ENCODE measurements around the gene ARID5B. TPM values are rescaled to one million over a fixed set of nuclear protein-coding genes. Genes with fewer than 3 reads are reported as not detected.

Gene ARID5B
- total RNA-seq, 1 donor = 94.1 TPM

DNA sequence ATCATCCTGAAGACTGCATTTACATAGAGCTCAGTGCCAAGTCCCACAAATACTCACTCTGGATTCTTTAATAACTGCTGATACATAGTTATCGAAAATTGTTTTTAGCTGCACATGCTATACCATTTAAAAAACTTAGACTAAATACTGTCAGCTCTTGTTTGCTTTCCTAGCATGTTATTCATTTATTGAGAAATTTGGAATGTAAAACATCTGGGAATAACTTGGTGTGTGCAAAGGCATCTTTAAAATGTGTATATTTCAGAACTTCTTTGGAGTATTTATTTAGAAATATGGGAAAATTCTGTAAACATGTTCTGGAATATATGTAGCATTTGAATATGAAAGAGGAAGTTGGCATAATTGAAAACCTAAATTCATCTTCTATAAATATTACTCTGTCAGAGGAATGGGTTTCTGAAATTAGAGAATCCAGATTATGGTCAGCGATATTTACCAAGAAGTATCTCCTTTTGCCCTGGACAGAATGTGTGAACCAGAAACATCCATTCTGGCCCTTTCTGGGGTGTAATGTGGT lies 119.7 kb downstream of the ARID5B start:
- Histone ChIP-seq H3K4me2 (ENCODE audit: insufficient read depth, low read length) (no peak overlapping the region), H3K4me1 (ENCODE audit: insufficient read depth, low read length) (peaks cover 43% of the 10 kb centered on the region)
- no peak for DNase-seq (ENCODE audit: insufficient read length, low spot score, missing footprints)

DNA sequence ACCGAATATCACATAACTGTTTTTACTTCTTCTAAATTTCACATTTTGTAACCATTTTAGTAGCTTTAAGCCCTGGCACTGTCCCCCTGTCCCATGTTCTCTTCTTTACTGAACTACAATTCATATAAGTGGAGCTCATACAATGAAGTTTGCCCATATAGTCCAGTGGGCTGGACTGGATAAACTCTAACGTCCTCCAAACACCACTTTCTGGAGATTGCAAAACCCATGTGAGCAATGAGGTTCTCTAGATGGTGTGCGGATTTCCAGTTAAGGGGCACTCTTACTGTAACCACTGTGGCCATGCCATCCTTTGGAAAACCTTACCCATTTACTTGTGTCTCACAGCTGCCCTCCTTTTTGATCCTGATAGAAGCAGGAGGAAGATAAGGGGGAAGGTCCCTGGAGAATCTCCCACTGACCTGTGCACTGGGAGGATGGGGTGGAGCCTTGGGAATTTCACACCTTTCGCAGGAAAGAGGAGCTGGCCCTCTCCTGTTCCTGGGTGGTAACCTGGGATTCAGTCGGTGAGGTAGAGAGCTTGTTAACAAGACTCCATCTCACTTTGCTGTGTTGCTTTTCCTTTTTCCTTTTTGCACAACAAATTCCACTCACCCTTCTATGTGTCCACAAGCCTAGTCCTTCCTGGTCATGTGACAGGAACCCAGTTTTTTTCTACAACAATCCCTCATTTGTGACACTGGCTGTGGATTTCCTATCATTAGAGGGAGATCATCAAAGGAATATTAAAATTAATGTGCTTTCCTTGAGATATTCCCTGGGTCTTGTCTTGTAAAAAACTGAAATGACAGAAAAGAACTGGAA lies 120.7 kb downstream of the ARID5B start:
- Histone ChIP-seq H3K27me3 (ENCODE audit: insufficient read depth, low read length) (no peaks in the 10 kb centered on the region), H3K36me3 (ENCODE audit: insufficient read depth, low read length) (no peaks in the 10 kb centered on the region), H3K4me3 (ENCODE audit: insufficient read depth, low read length) (no peak overlapping the region), H2AFZ (ENCODE audit: low read length) (no peak overlapping the region), H3K4me1 (ENCODE audit: insufficient read depth, low read length) (peaks cover 43% of the 10 kb centered on the region), H3K9me3 (ENCODE audit: low read depth, low read length) (no peaks in the 10 kb centered on the region), H3K27ac (ENCODE audit: low read depth, low read length) (no peak overlapping the region), H4K20me1 (ENCODE audit: insufficient read depth, low read length) (no peaks in the 10 kb centered on the region), H3K79me2 (ENCODE audit: insufficient read depth, low read length) (peaks cover 31% of the 10 kb centered on the region), H3K4me2 (ENCODE audit: insufficient read depth, low read length) (no peak overlapping the region)
- TF ChIP-seq, protein P1, sequence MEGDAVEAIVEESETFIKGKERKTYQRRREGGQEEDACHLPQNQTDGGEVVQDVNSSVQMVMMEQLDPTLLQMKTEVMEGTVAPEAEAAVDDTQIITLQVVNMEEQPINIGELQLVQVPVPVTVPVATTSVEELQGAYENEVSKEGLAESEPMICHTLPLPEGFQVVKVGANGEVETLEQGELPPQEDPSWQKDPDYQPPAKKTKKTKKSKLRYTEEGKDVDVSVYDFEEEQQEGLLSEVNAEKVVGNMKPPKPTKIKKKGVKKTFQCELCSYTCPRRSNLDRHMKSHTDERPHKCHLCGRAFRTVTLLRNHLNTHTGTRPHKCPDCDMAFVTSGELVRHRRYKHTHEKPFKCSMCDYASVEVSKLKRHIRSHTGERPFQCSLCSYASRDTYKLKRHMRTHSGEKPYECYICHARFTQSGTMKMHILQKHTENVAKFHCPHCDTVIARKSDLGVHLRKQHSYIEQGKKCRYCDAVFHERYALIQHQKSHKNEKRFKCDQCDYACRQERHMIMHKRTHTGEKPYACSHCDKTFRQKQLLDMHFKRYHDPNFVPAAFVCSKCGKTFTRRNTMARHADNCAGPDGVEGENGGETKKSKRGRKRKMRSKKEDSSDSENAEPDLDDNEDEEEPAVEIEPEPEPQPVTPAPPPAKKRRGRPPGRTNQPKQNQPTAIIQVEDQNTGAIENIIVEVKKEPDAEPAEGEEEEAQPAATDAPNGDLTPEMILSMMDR (IDR thresholded peaks at IDR 0.05; ENCODE audit: extremely low read depth, low read depth, low read length) = no peak
- DNase-seq (ENCODE audit: insufficient read length, low spot score, missing footprints) = no peak

More for the DNA sequence above, 119.7 kb downstream of the ARID5B start:
- Histone ChIP-seq H3K79me2 (ENCODE audit: insufficient read depth, low read length) (peaks cover 38% of the 10 kb centered on the region), H3K27ac (ENCODE audit: low read depth, low read length) (no peak overlapping the region), H3K27me3 (ENCODE audit: insufficient read depth, low read length) (no peaks in the 10 kb centered on the region), H3K9me3 (ENCODE audit: low read depth, low read length) (no peaks in the 10 kb centered on the region), H3K36me3 (ENCODE audit: insufficient read depth, low read length) (no peaks in the 10 kb centered on the region), H4K20me1 (ENCODE audit: insufficient read depth, low read length) (no peaks in the 10 kb centered on the region), H3K4me3 (ENCODE audit: insufficient read depth, low read length) (no peak overlapping the region), H2AFZ (ENCODE audit: low read length) (no peak overlapping the region)
- TF ChIP-seq, protein P1 (IDR thresholded peaks at IDR 0.05; ENCODE audit: extremely low read depth, low read depth, low read length) = no peak

DNA sequence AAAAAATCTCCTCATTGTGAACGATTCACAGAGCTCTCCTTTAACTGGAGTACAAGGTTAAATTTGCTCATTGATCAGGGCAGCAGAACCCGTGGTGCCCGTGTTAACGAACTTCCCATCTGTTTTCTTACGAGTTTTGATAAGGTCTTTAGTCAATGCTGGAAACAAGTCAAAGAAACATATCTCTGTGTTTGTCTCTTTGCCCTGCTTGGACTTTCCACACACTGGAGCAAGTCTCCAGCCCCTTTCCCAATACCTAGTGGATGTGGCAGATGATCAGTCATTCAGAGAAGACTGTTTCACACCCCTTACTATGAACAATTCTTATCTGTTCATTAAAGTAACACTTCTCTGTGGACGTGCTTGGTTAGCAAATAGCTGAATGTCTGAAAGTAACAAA lies 121.3 kb downstream of the ARID5B start:
- Histone ChIP-seq H3K79me2 (ENCODE audit: insufficient read depth, low read length) (peaks cover 32% of the 10 kb centered on the region), H3K4me1 (ENCODE audit: insufficient read depth, low read length) (peaks cover 49% of the 10 kb centered on the region), H3K4me3 (ENCODE audit: insufficient read depth, low read length) (no peak overlapping the region), H3K36me3 (ENCODE audit: insufficient read depth, low read length) (no peaks in the 10 kb centered on the region), H4K20me1 (ENCODE audit: insufficient read depth, low read length) (no peaks in the 10 kb centered on the region), H3K9me3 (ENCODE audit: low read depth, low read length) (no peaks in the 10 kb centered on the region), H3K27me3 (ENCODE audit: insufficient read depth, low read length) (no peaks in the 10 kb centered on the region), H3K4me2 (ENCODE audit: insufficient read depth, low read length) (no peak overlapping the region), H2AFZ (ENCODE audit: low read length) (no peak overlapping the region), H3K27ac (ENCODE audit: low read depth, low read length) (no peak overlapping the region)
- TF ChIP-seq, protein P1 (IDR thresholded peaks at IDR 0.05; ENCODE audit: extremely low read depth, low read depth, low read length) = no peak
- DNase-seq (ENCODE audit: insufficient read length, low spot score, missing footprints) = no peak

DNA sequence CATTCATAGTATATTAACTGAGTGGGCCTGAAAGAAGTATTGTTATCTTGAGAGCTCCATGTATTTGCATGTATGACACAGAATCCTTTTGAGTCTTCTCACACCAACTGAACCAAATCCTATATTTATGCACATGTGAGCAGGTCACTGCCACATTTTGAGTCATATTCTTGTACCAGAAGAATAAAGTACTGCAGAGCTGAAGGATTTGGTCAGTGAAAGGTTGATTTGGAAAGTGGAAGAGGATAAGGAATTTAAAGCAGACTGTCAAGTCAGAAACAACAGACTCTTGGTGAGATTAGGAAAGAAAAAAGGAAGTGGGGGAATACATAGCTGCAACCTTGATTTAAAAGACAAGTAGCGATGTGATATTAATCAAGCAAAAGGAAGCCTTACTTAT lies 121.8 kb downstream of the ARID5B start:
- no peaks in the 10 kb centered on the region for H3K27me3 ChIP-seq (ENCODE audit: insufficient read depth, low read length)
- H3K36me3 ChIP-seq (ENCODE audit: insufficient read depth, low read length) = no peaks in the 10 kb centered on the region

More for the DNA sequence above, 121.8 kb downstream of the ARID5B start:
- no peak for DNase-seq (ENCODE audit: insufficient read length, low spot score, missing footprints)
- H3K9me3 ChIP-seq (ENCODE audit: low read depth, low read length) = no peaks in the 10 kb centered on the region
- H3K4me1 ChIP-seq (ENCODE audit: insufficient read depth, low read length) = peaks cover 51% of the 10 kb centered on the region
- no peaks in the 10 kb centered on the region for H4K20me1 ChIP-seq (ENCODE audit: insufficient read depth, low read length)
- H2AFZ ChIP-seq (ENCODE audit: low read length) = no peak overlapping the region
- no peak overlapping the region for H3K4me3 ChIP-seq (ENCODE audit: insufficient read depth, low read length)
- TF ChIP-seq, protein P1 (IDR thresholded peaks at IDR 0.05; ENCODE audit: extremely low read depth, low read depth, low read length) = no peak
- no peak overlapping the region for H3K4me2 ChIP-seq (ENCODE audit: insufficient read depth, low read length)
- peaks cover 29% of the 10 kb centered on the region for H3K79me2 ChIP-seq (ENCODE audit: insufficient read depth, low read length)
- no peak overlapping the region for H3K27ac ChIP-seq (ENCODE audit: low read depth, low read length)
